Suprapubic skin (tissue), 4 donors: ENCODE measurements around the gene SLC6A11. TPM values are rescaled to one million over a fixed set of nuclear protein-coding genes. Genes with fewer than 3 reads are reported as not detected.

ENCODE experiments used
- DNase-seq, 2 donors: peaks; one replicate each; pipeline ENCODE4 v3.0.0-alpha.2; 2019; ENCODE audit warnings: low spot score in 2 of 2
- H3K27ac ChIP-seq: fragments of 200-600 bp; sonication (generic); one replicate; pipeline ENCODE4 v1.5.1; 2019
- H3K27me3 ChIP-seq: fragments of 200-600 bp; sonication (generic); one replicate; pipeline ENCODE4 v1.5.1; 2019
- H3K36me3 ChIP-seq: fragments of 200-600 bp; sonication (generic); one replicate; pipeline ENCODE4 v1.5.1; 2019
- H3K4me1 ChIP-seq: fragments of 200-600 bp; sonication (generic); one replicate; pipeline ENCODE4 v1.5.1; 2019
- H3K4me3 ChIP-seq: fragments of 200-600 bp; sonication (generic); one replicate; pipeline ENCODE4 v1.5.1; 2019; ENCODE audit warnings: mild to moderate bottlenecking
- H3K9me3 ChIP-seq: fragments of 200-600 bp; sonication (generic); one replicate; pipeline ENCODE4 v1.5.1; 2019
- EP300 ChIP-seq: sonication (generic); formaldehyde crosslinking; IDR thresholded peaks from one replicate; pipeline ENCODE4 v1.6.1; 2017; ENCODE audit warnings: antibody characterized with exemption
- POLR2A ChIP-seq, 2 donors: fragments of 450-650 bp; IDR thresholded peaks; one replicate each; pipeline ENCODE4 v1.6.1; 2017; ENCODE audit warnings: antibody characterized with exemption in 2 of 2, mild to moderate bottlenecking in 2 of 2, moderate library complexity in 2 of 2
- POLR2AphosphoS5 ChIP-seq, 3 donors: sonication (generic); formaldehyde crosslinking; IDR thresholded peaks; one replicate each; pipeline ENCODE4 v1.6.1; 2017; ENCODE audit warnings: antibody characterized with exemption in 3 of 3
- WGBS: methylation state at CpG from one replicate; pipeline ENCODE4 v1.1.5; 2018; 5-methylcytosine and 5-hydroxymethylcytosine counted together
- total RNA-seq, 4 donors: library from RNA; depleted of rRNA; stranded (reverse); fragments of >200 nt; gene quantifications; one replicate each; pipeline ENCODE4 v1.1.0, GENCODE V29; 2016
- TF ChIP-seq, protein P1 (sequence below), 2 donors: fragments of 200-600 bp in 1 of 2; fragments of 450-650 bp in 1 of 2; sonication (generic) in 1 of 2; IDR thresholded peaks; one replicate each; pipeline ENCODE4 v1.5.1; 2016 to 2019; ENCODE audit warnings: antibody characterized with exemption in 2 of 2, mild to moderate bottlenecking in 1 of 2, moderate library complexity in 1 of 2

Gene SLC6A11
- total RNA-seq, 4 donors from 2014 or later: 4.3 to 7.9 (median 6.2) TPM

DNA sequence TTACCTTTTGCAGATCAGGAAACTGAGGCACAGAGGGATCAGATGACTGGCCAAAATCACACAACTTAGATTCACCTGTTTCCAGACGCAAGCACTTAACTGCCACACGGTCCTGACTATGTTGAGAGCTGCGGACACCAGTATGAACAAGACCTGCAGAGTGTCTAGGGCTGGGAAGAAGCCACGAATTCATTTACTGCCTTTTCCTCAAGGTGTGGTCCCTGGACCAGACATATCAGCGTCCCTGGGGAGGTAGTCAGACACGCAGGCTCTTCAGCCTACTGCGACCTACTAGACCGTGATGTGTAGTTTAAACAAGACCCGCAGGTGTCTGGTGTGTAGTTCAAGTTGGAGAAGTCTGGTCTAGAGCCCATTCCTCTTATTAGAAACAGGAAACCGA, 541 bp upstream of the SLC6A11 start:
- peak overlapping the region; percentile 53 for H3K4me3 ChIP-seq
- peaks cover 11% of the 10 kb centered on the region for H3K4me1 ChIP-seq
- no peaks in the 10 kb centered on the region for H3K9me3 ChIP-seq
- H3K27me3 ChIP-seq: peaks cover 34% of the 10 kb centered on the region
- H3K27ac ChIP-seq: no peak overlapping the region
- WGBS: 72% methylated on average over 10 of the region's 10 CpGs
- H3K36me3 ChIP-seq: no peaks in the 10 kb centered on the region
- no peak for DNase-seq
- TF ChIP-seq POLR2AphosphoS5 (IDR thresholded peaks at IDR 0.05): no peak
- TF ChIP-seq, protein P1, sequence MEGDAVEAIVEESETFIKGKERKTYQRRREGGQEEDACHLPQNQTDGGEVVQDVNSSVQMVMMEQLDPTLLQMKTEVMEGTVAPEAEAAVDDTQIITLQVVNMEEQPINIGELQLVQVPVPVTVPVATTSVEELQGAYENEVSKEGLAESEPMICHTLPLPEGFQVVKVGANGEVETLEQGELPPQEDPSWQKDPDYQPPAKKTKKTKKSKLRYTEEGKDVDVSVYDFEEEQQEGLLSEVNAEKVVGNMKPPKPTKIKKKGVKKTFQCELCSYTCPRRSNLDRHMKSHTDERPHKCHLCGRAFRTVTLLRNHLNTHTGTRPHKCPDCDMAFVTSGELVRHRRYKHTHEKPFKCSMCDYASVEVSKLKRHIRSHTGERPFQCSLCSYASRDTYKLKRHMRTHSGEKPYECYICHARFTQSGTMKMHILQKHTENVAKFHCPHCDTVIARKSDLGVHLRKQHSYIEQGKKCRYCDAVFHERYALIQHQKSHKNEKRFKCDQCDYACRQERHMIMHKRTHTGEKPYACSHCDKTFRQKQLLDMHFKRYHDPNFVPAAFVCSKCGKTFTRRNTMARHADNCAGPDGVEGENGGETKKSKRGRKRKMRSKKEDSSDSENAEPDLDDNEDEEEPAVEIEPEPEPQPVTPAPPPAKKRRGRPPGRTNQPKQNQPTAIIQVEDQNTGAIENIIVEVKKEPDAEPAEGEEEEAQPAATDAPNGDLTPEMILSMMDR (IDR thresholded peaks at IDR 0.05): no peak
- TF ChIP-seq POLR2A (IDR thresholded peaks at IDR 0.05): no peak
- TF ChIP-seq EP300: no peak

DNA sequence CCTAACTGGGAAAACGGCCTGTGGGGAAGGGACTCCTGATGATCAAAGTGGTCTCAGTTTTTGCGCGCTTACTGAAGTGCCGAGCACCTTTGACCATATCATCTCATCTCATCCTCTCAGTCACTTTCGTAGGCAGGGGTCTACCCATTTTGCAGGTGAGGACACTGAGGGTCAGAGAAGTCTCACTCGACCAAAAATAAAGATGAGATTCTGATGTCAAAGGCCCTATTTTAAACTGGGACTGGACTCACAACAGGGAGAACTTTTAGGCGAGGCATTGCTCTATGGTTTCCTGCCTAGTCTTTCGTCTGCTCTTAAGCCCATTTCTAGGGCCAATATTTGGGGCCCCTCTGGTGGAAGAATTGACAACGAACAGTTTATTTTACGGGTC, 830 bp downstream of the SLC6A11 start:
- no peak for DNase-seq
- no peak for TF ChIP-seq EP300
- TF ChIP-seq POLR2A (IDR thresholded peaks at IDR 0.05): no peak
- no peak for TF ChIP-seq POLR2AphosphoS5 (IDR thresholded peaks at IDR 0.05)
- TF ChIP-seq, protein P1 (IDR thresholded peaks at IDR 0.05): no peak
- H3K36me3 ChIP-seq: no peaks in the 10 kb centered on the region
- peak overlapping the region; percentile 53 for H3K4me3 ChIP-seq
- no peaks in the 10 kb centered on the region for H3K9me3 ChIP-seq
- peaks cover 11% of the 10 kb centered on the region for H3K4me1 ChIP-seq
- WGBS: 75% methylated on average over 10 of the region's 10 CpGs
- peaks cover 34% of the 10 kb centered on the region for H3K27me3 ChIP-seq
- H3K27ac ChIP-seq: no peak overlapping the region

DNA sequence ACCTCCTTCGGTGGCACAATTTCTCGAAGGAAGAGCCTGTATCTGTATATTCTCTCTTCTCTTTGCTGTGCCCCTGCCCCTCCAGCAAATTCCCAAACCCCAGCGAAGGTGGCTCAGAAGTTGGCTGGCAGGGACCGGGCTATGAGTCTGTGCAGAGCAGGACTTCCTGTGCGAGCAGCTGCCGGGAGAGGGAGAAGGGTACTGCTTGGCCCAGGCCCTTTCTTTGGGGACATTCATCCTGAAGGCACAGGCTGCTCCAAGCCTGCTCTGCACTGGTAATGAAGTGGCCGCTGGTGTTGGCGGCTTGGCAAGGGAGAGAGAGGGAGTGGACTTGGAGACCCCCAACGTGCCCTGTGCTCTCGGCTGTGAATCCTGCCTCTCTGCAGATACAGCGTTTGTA, 1.5 kb downstream of the SLC6A11 start:
- H3K4me3 ChIP-seq: no peak overlapping the region
- peaks cover 34% of the 10 kb centered on the region for H3K27me3 ChIP-seq
- TF ChIP-seq, protein P1 (IDR thresholded peaks at IDR 0.05): no peak
- TF ChIP-seq POLR2A (IDR thresholded peaks at IDR 0.05): no peak
- no peak for TF ChIP-seq POLR2AphosphoS5 (IDR thresholded peaks at IDR 0.05)
- TF ChIP-seq EP300: no peak
- H3K9me3 ChIP-seq: no peaks in the 10 kb centered on the region
- WGBS: 65% methylated on average over 11 of the region's 11 CpGs
- no peaks in the 10 kb centered on the region for H3K36me3 ChIP-seq
- DNase-seq: no peak
- H3K27ac ChIP-seq: no peak overlapping the region
- peaks cover 11% of the 10 kb centered on the region for H3K4me1 ChIP-seq

DNA sequence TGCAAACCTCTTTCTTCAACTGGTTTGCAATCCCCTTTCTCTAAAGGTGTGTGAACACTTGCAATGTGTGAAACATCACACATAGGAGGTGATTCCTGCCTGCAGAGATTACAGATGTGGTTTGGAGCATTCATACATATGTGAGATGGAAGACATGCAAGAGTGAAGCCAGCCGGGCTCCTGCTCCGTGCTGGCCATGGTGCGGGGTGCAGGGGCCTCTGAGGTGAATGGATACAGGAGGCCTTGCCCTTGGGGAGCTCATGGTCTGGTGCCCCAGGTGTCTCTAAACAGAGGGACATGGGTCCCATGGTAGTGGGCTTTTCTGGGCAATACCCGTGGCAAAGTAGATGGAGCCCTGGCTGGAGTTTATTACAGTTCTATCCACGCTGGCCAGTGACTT, 6.0 kb downstream of the SLC6A11 start:
- Histone ChIP-seq H3K4me3 (no peak overlapping the region), H3K27me3 (peaks cover 11% of the 10 kb centered on the region), H3K36me3 (no peaks in the 10 kb centered on the region), H3K9me3 (peaks cover 7% of the 10 kb centered on the region), H3K4me1 (no peaks in the 10 kb centered on the region), H3K27ac (no peak overlapping the region)
- DNase-seq: no peak
- TF ChIP-seq, protein P1 (IDR thresholded peaks at IDR 0.05): no peak
- TF ChIP-seq POLR2A (IDR thresholded peaks at IDR 0.05) (no peak), POLR2AphosphoS5 (IDR thresholded peaks at IDR 0.05) (no peak), EP300 (no peak)
- 95% methylated on average over 5 of the region's 5 CpGs for WGBS

DNA sequence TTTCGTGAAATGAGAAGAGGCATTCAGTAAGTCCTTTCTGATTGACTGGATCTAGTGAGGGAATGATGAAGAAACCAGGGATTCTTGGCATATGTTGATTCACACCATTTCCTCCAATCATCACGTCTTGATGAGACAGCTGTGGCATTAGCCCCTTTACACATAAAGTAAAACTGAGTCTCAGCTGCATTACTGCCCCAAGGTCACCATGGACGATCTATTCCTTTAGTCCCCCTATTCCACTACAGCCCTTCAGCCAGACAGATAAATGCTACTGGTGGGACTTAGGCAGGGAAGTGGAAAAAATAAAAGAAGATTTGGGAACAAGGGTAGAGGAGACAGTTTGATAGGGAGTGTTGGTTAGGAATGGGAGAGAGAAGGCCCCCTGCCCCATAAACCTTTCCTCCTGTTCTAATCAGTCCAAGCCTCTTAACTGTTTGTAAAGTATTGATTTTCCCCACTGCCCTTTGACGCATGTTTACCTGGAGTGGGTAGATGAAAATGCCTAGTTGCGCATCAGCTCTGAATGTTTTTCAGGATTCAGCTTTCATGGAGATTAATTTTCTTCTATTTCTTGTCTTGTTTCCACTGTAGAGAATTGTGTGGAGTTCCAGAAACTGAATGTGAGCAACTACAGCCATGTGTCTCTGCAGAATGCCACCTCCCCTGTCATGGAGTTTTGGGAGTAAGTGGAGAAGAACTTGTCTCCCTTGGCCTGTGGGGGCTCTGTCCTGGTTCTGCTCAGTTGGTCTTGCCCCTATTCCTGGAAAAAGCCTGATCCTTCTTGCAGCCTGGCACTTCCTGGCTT, 6.9 kb downstream of the SLC6A11 start:
- DNase-seq: no peak
- H3K27ac ChIP-seq: no peak overlapping the region
- 80% methylated on average over 5 of the region's 5 CpGs for WGBS

More for the DNA sequence above, 6.9 kb downstream of the SLC6A11 start:
- Histone ChIP-seq H3K4me1 (no peaks in the 10 kb centered on the region), H3K36me3 (no peaks in the 10 kb centered on the region), H3K9me3 (peaks cover 7% of the 10 kb centered on the region), H3K4me3 (no peak overlapping the region), H3K27me3 (peaks cover 4% of the 10 kb centered on the region)
- TF ChIP-seq EP300 (no peak), POLR2A (IDR thresholded peaks at IDR 0.05) (no peak), POLR2AphosphoS5 (IDR thresholded peaks at IDR 0.05) (no peak)
- TF ChIP-seq, protein P1 (IDR thresholded peaks at IDR 0.05): no peak
